Upper lobe of right lung (tissue), 1 donor: ENCODE measurements around the gene SDK2. TPM values are rescaled to one million over a fixed set of nuclear protein-coding genes. Genes with fewer than 3 reads are reported as not detected.
A peak's percentile ranks its signal among the peaks of the same experiment; 100 is the strongest.
"Not testable (repeated sequence)": the region's sequence is repeated elsewhere in the genome, so short reads cannot be mapped to it uniquely, and the experiment has no call there.

ENCODE experiments used
- ATAC-seq: fragments of 200-7000 bp; cut with Tn5 transposase; one replicate; pipeline ENCODE4 v1.9.1; 2020; ENCODE audit warnings: mild to moderate bottlenecking, moderate library complexity
- DNase-seq: peaks from one replicate; pipeline ENCODE4 v3.0.0-alpha.2; 2020
- H3K27ac ChIP-seq: fragments of 200-600 bp; one replicate; pipeline ENCODE4 v1.8.0; 2022
- H3K27me3 ChIP-seq: fragments of 200-600 bp; one replicate; pipeline ENCODE4 v1.8.0; 2022; ENCODE audit warnings: mild to moderate bottlenecking
- H3K36me3 ChIP-seq: fragments of 200-600 bp; one replicate; pipeline ENCODE4 v1.8.0; 2022
- H3K4me1 ChIP-seq: fragments of 200-600 bp; one replicate; pipeline ENCODE4 v1.8.0; 2022
- H3K4me3 ChIP-seq: fragments of 200-600 bp; one replicate; pipeline ENCODE4 v1.8.0; 2022; ENCODE audit warnings: mild to moderate bottlenecking
- H3K9me3 ChIP-seq: fragments of 200-600 bp; one replicate; pipeline ENCODE4 v1.8.0; 2022
- intact Hi-C: fragments of 100-400 bp; cut with DNase I; formaldehyde crosslinking; loops from one replicate; pipeline ENCODE4 v1.11.0; 2022
- total RNA-seq: library from RNA; stranded (reverse); fragmentation: NEBNext Ultra II Directional; extraction: Animal tissue kit (Norgen Biotek cat#: 25700); gene quantifications from one replicate; pipeline ENCODE4 v1.2.1, GENCODE V29; 2021
- TF ChIP-seq, protein P1 (sequence below): fragments of 200-600 bp; IDR thresholded peaks from one replicate; pipeline ENCODE4 v1.8.0; 2022; ENCODE audit warnings: antibody characterized with exemption
- donor health status: DM: no; HTN: yes; CAD: no; lungs with severe emphysema.

Gene SDK2
- total RNA-seq, 1 donor from 2014 or later = 2.3 TPM

DNA sequence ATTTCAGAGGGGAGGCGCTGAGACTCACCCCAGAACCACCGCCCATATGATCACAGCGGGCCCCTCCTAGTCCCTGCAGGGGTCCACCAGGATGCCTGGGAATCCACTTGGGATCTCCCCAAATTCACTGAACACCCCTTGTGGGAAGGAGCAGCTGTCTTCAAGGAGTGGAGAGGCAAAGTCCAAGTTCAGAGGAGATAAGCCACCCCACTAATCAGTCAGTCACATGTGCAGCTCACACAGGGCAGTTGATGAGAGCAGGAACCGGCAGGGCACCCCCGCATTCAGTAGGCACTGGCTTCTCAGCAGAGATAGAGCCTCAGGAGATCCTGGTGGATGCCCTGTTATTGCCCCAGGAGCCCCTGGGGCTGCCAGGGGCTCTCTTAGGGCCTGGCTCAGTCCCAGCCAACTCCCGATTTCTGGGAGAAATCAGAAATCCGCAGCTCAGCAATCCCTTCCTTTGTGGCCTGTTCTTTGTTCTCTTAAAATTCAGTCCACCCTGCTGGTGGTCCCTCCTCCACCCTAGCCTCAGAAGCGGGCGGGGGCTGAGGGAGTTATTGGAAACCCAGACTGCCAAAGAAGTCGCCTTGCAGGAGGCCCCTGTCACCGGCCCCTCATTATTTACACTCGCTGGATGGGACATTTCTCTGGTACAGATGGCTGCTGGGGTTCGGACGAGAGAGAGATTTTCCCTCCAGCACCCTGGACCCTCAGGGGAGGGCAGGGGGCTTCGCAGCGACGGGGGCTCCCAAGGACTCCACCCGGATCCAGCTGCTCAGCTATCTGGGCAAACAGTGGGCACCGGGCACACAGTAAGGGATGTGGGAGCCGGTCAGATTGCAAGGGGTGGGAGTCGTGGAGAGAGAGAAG lies 334.3 kb downstream of the SDK2 start:
- DNase-seq (no peak), ATAC-seq (no peak)
- Histone ChIP-seq H3K4me1 (peaks cover 46% of the 10 kb centered on the region), H3K4me3 (peak overlapping the region; percentile 100), H3K27me3 (no peaks in the 10 kb centered on the region), H3K27ac (peak overlapping the region; percentile 97), H3K36me3 (no peaks in the 10 kb centered on the region), H3K9me3 (no peaks in the 10 kb centered on the region)
- intact Hi-C loops = no loop called here
- TF ChIP-seq, protein P1, sequence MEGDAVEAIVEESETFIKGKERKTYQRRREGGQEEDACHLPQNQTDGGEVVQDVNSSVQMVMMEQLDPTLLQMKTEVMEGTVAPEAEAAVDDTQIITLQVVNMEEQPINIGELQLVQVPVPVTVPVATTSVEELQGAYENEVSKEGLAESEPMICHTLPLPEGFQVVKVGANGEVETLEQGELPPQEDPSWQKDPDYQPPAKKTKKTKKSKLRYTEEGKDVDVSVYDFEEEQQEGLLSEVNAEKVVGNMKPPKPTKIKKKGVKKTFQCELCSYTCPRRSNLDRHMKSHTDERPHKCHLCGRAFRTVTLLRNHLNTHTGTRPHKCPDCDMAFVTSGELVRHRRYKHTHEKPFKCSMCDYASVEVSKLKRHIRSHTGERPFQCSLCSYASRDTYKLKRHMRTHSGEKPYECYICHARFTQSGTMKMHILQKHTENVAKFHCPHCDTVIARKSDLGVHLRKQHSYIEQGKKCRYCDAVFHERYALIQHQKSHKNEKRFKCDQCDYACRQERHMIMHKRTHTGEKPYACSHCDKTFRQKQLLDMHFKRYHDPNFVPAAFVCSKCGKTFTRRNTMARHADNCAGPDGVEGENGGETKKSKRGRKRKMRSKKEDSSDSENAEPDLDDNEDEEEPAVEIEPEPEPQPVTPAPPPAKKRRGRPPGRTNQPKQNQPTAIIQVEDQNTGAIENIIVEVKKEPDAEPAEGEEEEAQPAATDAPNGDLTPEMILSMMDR = no peak

GRCh38 chr17:73308959-73309358 lies 335.3 kb downstream of the SDK2 start:
- H3K4me3 ChIP-seq = peak overlapping the region; percentile 100
- DNase-seq, intact Hi-C loops, H3K27me3 ChIP-seq, ATAC-seq, H3K9me3 ChIP-seq, H3K36me3 ChIP-seq: not testable (repeated sequence)
- H3K4me1 ChIP-seq = peaks cover 56% of the 10 kb centered on the region
- peak overlapping the region; percentile 97 for H3K27ac ChIP-seq

GRCh38 chr17:73308017-73308823 lies 336.0 kb downstream of the SDK2 start:
- intact Hi-C loops = no loop called here
- TF ChIP-seq, protein P1 = no peak
- Histone ChIP-seq H3K27me3 (no peaks in the 10 kb centered on the region), H3K4me1 (peaks cover 62% of the 10 kb centered on the region), H3K4me3 (peak overlapping the region; percentile 100), H3K27ac (peak overlapping the region; percentile 97), H3K9me3 (no peaks in the 10 kb centered on the region), H3K36me3 (no peaks in the 10 kb centered on the region)
- peak; percentile 94 for DNase-seq
- ATAC-seq = peak; percentile 49

- TF ChIP-seq, protein P1 = no peak
- H3K4me3 ChIP-seq = no peak overlapping the region
- ATAC-seq (no peak), DNase-seq (peak; percentile 75)
- peaks cover 58% of the 10 kb centered on the region for H3K4me1 ChIP-seq
- no peaks in the 10 kb centered on the region for H3K27me3 ChIP-seq
- no peaks in the 10 kb centered on the region for H3K9me3 ChIP-seq
- peak overlapping the region; percentile 97 for H3K27ac ChIP-seq
- no peaks in the 10 kb centered on the region for H3K36me3 ChIP-seq
- intact Hi-C loops = no loop called here
Observed at GRCh38 chr17:73307130-73307529, 337.1 kb downstream of the SDK2 start.

GRCh38 chr17:73305845-73306836 lies 338.1 kb downstream of the SDK2 start:
- peak overlapping the region; percentile 97 for H3K27ac ChIP-seq
- H3K36me3 ChIP-seq = no peaks in the 10 kb centered on the region
- intact Hi-C loops = no loop called here
- no peaks in the 10 kb centered on the region for H3K9me3 ChIP-seq
- TF ChIP-seq, protein P1 = no peak
- no peak for ATAC-seq
- H3K4me3 ChIP-seq = peak overlapping the region; percentile 39
- DNase-seq = no peak
- H3K27me3 ChIP-seq = no peaks in the 10 kb centered on the region
- H3K4me1 ChIP-seq = peaks cover 63% of the 10 kb centered on the region
